Astrocyte (in vitro differentiated cells and primary cell): ENCODE measurements around the gene PDCD5.
"Not testable (repeated sequence)": the region's sequence is repeated elsewhere in the genome, so short reads cannot be mapped to it uniquely, and the experiment has no call there.

Experiments
- EZH2 ChIP-seq: IDR thresholded peaks from 2 replicates; pipeline ENCODE4 v1.6.1; 2012; ENCODE audit warnings: mild to moderate bottlenecking, low read length, inconsistent platforms; ENCODE audit not compliant: insufficient read depth
- TF ChIP-seq, protein P1 (sequence below): IDR thresholded peaks from 2 replicates; pipeline ENCODE4 v1.5.1; 2011; ENCODE audit warnings: low read depth, mild to moderate bottlenecking, inconsistent platforms, low read length, moderate library complexity; ENCODE audit not compliant: insufficient read depth

DNA sequence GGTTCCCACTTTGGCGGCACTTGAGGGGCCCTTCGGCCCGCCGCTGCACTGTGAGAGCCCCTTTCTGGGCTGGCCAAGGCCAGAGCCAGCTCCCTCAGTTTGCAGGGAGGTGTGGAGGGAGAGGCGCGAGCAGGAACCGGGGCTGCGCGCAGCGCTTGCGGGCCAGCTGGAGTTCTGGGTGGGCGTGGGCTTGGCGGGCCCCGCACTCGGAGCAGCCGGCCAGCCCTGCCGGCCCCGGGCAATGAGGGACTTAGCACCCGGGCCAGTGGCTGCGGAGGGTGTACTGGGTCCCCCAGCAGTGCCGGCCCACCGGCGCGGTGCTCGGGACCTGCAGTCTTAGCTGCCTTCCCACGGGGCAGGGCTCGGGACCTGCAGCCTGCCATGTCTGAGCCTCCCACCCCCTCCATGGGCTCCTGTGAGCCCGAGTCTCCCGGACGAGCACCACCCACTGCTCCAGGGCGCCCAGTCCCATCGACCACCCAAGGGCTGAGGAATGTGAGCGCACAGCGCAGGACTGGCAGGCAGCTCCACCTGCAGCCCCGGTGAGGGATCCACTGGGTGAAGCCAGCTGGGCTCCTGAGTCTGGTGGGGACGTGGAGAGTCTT lies 9.4 kb upstream of the PDCD5 start:
- not testable (repeated sequence) for TF ChIP-seq EZH2
- TF ChIP-seq, protein P1, sequence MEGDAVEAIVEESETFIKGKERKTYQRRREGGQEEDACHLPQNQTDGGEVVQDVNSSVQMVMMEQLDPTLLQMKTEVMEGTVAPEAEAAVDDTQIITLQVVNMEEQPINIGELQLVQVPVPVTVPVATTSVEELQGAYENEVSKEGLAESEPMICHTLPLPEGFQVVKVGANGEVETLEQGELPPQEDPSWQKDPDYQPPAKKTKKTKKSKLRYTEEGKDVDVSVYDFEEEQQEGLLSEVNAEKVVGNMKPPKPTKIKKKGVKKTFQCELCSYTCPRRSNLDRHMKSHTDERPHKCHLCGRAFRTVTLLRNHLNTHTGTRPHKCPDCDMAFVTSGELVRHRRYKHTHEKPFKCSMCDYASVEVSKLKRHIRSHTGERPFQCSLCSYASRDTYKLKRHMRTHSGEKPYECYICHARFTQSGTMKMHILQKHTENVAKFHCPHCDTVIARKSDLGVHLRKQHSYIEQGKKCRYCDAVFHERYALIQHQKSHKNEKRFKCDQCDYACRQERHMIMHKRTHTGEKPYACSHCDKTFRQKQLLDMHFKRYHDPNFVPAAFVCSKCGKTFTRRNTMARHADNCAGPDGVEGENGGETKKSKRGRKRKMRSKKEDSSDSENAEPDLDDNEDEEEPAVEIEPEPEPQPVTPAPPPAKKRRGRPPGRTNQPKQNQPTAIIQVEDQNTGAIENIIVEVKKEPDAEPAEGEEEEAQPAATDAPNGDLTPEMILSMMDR, result not testable (repeated sequence)
